ENCODE results near the gene SLC38A8.

SLC38A8 gene

DNA sequence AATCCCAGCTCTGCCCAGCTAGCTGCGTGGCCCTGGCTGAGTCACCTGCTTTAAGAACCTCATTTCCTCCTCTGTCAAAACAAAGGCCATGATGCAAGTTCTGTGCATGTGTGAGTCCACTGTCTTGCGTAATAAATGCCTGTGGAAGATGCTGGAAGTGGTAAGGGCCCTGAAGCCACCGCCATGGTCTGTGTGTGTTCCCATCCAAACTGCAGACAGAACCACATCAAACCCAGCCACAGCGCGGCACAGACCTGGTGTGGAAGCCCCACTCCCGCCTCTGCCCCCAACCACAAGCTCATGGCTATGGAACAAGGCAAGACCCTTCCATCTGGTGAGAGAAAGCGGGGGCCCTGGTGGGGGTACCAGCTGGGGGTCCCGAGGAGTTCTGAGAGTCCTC, 48.5 kb downstream of the SLC38A8 start:
- no peak for FAIRE-seq

GRCh38 chr16:83992624-83993023, 50.0 kb downstream of the SLC38A8 start:
- no peak for FAIRE-seq

GRCh38 chr16:83990492-83990891, 52.1 kb downstream of the SLC38A8 start:
- FAIRE-seq = no peak

- no peak for FAIRE-seq
These were observed 53.3 kb downstream of the SLC38A8 start for GRCh38 chr16:83989300-83989699.

DNA sequence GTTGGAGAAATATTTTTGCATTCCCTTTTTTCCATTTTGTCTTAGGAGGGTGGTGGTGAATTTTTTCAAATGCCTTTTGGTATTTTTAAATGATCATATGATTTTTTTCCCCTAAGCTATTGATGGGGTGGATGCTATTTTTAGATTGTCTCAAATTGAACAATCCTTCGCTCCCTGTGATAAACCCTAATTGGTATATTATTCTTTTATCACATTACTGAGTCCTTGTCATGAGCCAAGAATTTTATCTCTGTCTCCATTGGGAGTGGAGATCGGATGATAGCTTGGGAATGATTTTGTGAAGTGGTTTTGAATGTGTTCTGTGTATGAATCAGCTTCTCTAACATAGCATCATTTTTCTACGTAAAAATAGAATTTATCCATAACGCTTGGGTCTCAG, 59.1 kb downstream of the SLC38A8 start:
- FAIRE-seq = no peak

DNA sequence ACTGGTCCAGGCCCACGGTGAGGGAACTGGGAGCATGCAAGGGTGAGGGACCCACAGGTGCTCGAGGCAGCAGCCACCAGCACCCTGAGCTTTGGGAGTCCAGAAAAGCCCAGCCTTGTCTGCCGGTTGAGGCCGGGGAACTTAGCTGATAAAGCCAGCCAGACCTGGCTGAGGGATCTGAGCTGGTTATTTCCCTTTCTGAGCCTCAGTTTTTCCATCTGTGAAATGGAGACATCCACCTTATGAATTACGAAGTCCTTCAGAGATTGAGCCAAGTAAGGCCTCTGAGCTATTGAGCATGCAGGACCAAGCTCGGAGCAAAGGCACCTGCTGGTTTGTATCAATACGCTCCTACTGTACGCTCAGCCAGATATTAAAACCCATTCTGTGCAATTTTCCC, 60.8 kb downstream of the SLC38A8 start:
- FAIRE-seq = no peak

DNA sequence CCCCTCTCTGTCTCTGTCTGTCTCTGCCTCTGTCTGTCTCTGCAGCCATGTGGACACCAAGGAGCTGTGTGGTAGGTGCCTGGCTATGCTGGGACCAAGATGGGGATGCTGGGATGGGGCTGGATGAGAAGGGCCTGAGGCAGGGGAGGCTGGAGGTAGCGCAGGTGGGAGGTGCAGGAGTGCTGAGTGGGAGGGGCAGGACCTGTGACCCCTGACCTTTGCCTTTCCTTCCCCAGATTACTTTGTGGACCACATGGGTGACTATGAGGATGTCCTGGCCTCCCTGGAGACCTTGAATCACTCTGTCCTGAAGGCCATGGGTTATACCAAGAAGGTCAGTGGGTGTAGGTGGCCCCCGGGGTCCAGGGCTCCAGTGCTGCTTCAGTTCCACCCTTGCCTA, 61.8 kb downstream of the SLC38A8 start:
- no peak for FAIRE-seq

GRCh38 chr16:83979441-83979840, 63.2 kb downstream of the SLC38A8 start:
- no peak for FAIRE-seq

DNA sequence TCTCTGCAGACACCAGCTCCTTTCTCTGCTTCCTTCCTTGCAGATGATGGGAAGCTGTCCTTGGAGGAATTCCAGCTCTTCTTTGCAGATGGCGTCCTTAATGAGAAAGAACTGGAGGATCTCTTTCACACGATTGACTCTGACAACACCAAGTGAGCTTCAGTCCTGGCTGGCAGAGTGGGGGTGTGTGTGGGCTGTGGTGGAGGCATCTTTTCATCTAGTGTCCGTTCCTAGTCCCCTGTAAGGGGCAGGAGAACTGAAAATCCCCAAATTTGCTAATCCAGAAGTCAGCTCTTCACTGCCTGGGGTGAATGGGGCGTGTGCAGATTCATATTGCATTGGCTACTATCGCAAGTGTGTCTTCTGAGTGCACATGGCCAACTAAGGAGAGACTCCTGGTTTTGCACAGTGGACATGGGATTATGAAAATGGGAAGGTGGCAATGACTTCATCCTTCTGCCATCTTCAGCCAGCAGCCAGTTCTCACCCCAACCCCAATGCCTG, 64.1 kb downstream of the SLC38A8 start:
- no peak for FAIRE-seq

DNA sequence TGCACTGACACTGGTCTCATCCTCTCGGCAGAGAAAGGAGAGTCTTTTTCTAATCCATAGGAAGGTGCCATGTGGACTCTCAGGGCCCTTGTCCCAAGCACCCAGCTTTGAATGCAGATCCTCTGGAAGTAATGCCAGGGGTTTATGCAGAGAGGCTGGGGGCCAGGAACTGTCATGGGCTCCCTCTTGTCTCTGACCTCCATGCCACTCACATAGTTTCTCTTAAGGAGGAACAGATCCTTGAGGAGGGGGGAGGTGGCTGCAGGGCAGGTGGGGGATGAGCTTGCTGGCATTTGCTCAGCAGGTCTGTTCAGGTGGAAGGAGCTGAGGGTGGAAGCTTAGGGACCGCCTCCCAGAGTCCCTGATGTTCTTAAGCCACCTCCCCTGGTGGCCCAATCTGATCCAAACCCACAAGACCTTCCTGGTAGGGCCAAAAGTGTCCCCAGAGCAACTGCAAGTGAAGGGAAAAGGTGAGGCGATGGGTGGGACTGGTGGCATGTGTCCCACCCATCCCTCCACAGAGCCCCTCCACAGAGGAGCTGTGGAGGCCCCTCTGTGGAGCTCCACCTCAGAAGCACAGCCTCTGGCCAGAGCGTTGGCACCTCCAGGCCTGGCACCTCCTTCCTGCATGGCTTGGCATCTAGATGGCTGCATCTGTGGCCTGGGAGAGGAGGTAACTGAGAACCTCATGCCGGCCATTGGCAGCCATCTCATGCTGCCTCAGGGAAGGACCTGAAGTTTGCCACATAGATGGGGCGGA, 65.4 kb downstream of the SLC38A8 start:
- no peak for FAIRE-seq

GRCh38 chr16:83975590-83976260, 66.9 kb downstream of the SLC38A8 start:
- no peak for FAIRE-seq

GRCh38 chr16:83974475-83974874, 68.1 kb downstream of the SLC38A8 start:
- no peak for FAIRE-seq

GRCh38 chr16:83973581-83974385, 68.8 kb downstream of the SLC38A8 start:
- no peak for FAIRE-seq

DNA sequence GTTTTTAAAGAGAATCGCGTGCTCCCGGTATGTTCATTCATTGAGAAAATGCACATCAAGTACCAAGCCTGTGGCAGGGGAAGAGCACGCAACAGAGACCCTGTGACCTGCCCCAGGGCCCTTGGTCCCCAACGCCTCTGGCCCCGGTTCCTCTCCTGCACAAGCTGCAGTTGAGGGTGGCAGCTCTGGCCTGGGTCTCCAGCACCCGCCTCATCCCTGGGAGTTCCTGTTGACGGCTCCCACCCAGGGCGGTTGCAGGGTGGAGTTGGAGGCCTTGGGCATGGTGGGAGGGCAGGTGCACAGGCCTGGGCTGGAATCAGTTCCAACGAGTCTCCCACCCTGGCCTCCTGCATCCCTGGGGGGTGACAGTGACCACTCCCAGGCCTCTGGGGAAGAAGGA, 69.5 kb downstream of the SLC38A8 start:
- FAIRE-seq = no peak

- FAIRE-seq = no peak
These were observed 70.2 kb downstream of the SLC38A8 start for GRCh38 chr16:83972256-83973008.

GRCh38 chr16:83971165-83972130, 71.1 kb downstream of the SLC38A8 start:
- no peak for FAIRE-seq

GRCh38 chr16:83970430-83970815, 72.2 kb downstream of the SLC38A8 start:
- no peak for FAIRE-seq

DNA sequence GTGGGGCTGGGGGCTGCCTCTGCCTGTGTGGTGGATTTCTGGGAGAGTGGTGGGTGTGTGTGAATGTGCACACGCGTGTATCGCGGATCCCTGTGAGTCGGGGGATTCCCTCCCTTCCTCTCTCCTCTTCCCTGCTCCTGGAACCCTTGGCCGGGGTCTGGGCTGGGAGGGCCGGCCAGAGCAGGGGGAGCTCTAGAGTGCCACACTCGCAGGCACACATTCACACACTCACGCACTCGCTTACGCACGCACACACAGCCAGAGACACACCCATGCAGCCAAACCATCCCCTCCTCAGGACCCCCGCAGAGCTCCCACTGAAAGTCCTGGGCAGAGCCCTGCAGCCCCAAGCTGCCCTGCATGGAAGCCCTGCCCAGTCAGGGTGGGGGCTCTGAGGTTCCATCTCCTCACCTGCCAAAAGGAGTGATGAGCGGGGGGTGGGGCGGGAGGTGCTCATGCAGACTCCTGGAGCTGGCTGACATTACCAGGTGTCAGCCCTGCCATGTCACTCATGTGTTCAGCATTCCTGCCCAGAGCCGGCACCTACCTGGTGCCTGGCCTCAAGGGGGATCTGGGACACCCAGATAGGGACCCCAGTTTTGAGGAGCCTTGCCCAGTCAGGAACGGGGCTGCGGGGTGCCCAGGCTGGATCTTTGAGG, 72.7 kb downstream of the SLC38A8 start:
- FAIRE-seq = no peak

DNA sequence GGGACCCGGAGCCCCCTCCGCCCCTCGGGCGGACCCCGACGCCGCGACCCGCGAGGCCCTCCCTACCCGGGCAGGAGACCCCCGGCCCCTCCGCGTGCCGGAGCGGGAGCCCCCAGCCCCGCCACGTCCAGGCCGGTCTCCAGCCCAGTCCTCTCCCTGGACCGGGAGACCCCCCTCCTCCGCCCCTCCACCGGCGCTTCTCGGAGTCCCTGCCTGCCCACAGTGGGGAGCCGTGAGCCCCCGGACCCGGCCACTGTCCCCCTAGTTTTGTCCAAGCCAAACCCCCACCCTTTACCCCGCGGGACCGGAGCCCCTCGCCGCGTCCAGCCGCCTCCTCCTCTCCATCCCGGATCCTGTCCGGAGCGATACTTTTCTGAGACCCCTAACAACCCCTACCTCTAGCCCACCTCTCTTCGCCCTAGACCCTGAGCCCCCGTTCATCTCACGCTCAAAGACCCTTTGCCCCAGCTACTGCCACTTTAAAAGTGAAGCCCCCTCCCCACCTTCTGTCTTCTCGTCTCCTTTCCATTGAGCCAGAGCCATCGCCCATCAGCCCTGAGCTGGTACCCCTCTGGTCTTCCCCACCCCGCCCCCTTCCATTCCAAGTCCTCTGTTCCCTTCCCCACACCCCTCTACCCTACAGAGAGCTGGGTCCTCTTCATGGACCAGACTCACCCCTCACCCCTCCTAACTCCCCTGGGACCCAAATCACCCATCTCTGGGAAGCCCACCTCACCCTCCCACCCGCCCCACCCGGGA, 73.5 kb downstream of the SLC38A8 start:
- FAIRE-seq = no peak

DNA sequence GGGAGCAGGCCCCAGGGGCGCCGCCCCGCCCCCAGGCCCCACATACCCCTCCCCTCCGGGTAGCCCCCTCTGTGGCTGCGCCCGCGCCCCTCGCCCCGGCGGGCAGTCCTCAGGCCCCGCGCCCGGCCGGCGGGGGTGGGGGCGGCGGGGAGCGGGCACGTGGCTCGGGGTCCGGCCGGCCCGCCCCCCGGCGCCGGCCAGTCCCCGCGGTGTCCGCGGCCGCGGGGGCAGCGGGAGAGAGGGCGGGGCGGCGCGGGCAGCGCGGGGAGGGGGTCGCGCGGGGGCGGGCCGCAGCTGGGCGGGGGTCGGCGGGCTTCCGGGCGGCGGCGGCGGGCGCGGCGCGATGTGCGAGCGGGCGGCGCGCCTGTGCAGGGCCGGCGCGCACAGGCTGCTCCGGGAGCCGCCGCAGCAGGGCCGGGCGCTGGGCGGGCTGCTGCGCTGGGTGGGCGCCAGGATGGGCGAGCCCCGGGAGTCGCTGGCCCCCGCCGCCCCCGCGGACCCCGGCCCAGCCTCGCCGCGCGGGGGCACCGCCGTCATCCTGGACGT, 74.2 kb downstream of the SLC38A8 start:
- no peak for FAIRE-seq

Data from A204.1 (cell line).